T-cell (primary cell): Measurements from ENCODE around the gene PHRF1. TPM values are rescaled to one million over a fixed set of nuclear protein-coding genes. Genes with fewer than 3 reads are reported as not detected.

Source experiments
- ATAC-seq, 4 experiments: fragments of 200-7000 bp in 3 of 4; fragments of 150-1000 bp in 1 of 4; cut with Tn5 transposase; replicated peaks in 1 of 4; 1 replicate in 3 of 4; 2 replicates in 1 of 4; pipeline ENCODE4 v1.10.0; 2021; ENCODE audit warnings: moderate library complexity in 3 of 4, mild to moderate bottlenecking in 2 of 4, moderate number of reproducible peaks in 1 of 4
- CTCF ChIA-PET, 2 donors: fragments of 300-600 bp; sonication (Branson Sonifier 250); formaldehyde crosslinking; loops; one replicate each; lab custom pipeline; 2022; ENCODE audit warnings: antibody characterized with exemption in 2 of 2; lab: Charles Lee
- POLR2A ChIA-PET, 2 donors: fragments of 300-600 bp; sonication (Branson Sonifier 250); formaldehyde crosslinking; loops; one replicate each; lab custom pipeline; 2022; ENCODE audit warnings: antibody characterized with exemption in 2 of 2; lab: Charles Lee
- DNase-seq, 35 experiments: peaks; one replicate each; pipeline versions ENCODE4 v3.0.0 to v3.0.0-alpha.2; 2013 to 2023
- H3K27ac ChIP-seq: one replicate; pipeline ENCODE4 v1.5.1; 2013; ENCODE audit warnings: low read length
- H3K27me3 ChIP-seq, 2 experiments: replicated peaks in 1 of 2; 1 replicate in 1 of 2; 2 replicates in 1 of 2; pipeline versions ENCODE4 v1.6.1 to v1.7.0; 2013; ENCODE audit warnings: low read length in 1 of 2, mixed read lengths in 1 of 2; ENCODE audit not compliant: control insufficient read depth in 2 of 2, insufficient read depth in 2 of 2; ENCODE audit errors: extremely low read depth in 1 of 2
- H3K36me3 ChIP-seq, 2 donors: 1 replicate in 1 of 2; 2 replicates in 1 of 2; pipeline versions ENCODE4 v1.6.1 to v1.7.0; 2013; ENCODE audit warnings: low read length in 1 of 2; ENCODE audit not compliant: control insufficient read depth in 2 of 2, insufficient read depth in 1 of 2; ENCODE audit errors: extremely low read depth in 1 of 2
- H3K4me1 ChIP-seq, 2 experiments: 1 replicate in 1 of 2; 2 replicates in 1 of 2; pipeline versions ENCODE4 v1.6.1 to v1.7.0; 2013; ENCODE audit warnings: low read length in 2 of 2, mixed read lengths in 1 of 2; ENCODE audit not compliant: insufficient read depth in 2 of 2, control insufficient read depth in 1 of 2; ENCODE audit errors: extremely low read depth in 1 of 2
- H3K4me3 ChIP-seq, 2 donors: 1 replicate in 1 of 2; 2 replicates in 1 of 2; pipeline versions ENCODE4 v1.5.1 to v1.7.0; 2013; ENCODE audit warnings: mild to moderate bottlenecking in 2 of 2, low read length in 1 of 2, moderate library complexity in 1 of 2; ENCODE audit not compliant: control insufficient read depth in 1 of 2; ENCODE audit errors: extremely low read depth in 1 of 2
- H3K9me3 ChIP-seq: 2 replicates; pipeline ENCODE4 v1.7.0; 2013
- H3K27ac Mint-ChIP-seq, 2 donors: one replicate each; pipeline ENCODE4 v1.8.0; 2020 to 2021; ENCODE audit warnings: mild to moderate bottlenecking in 2 of 2, mixed read lengths in 2 of 2
- H3K27me3 Mint-ChIP-seq, 2 donors: one replicate each; pipeline ENCODE4 v1.8.0; 2021 to 2022; ENCODE audit warnings: mixed read lengths in 2 of 2
- H3K36me3 Mint-ChIP-seq: one replicate; pipeline ENCODE4 v1.8.0; 2021; ENCODE audit warnings: mixed read lengths
- H3K4me1 Mint-ChIP-seq, 3 donors: one replicate each; pipeline ENCODE4 v1.8.0; 2020 to 2022; ENCODE audit warnings: mixed read lengths in 3 of 3, mild to moderate bottlenecking in 1 of 3
- H3K4me3 Mint-ChIP-seq, 3 donors: one replicate each; pipeline ENCODE4 v1.8.0; 2020 to 2022; ENCODE audit warnings: mild to moderate bottlenecking in 3 of 3, mixed read lengths in 3 of 3, moderate library complexity in 3 of 3
- H3K9me3 Mint-ChIP-seq, 3 donors: one replicate each; pipeline ENCODE4 v1.8.0; 2020 to 2022; ENCODE audit warnings: mixed read lengths in 3 of 3
- WGBS: methylation state at CpG from one replicate; pipeline ENCODE4 v1.1.5; 2013; ENCODE audit warnings: missing lambda C conversion rate; ENCODE audit not compliant: insufficient coverage; 5-methylcytosine and 5-hydroxymethylcytosine counted together
- total RNA-seq, 35 experiments: library from RNA in 6 of 35; stranded (reverse) in 6 of 35; fragments of 120-200 nt in 1 of 35; gene quantifications; one replicate each; pipeline versions ENCODE4 v1.2.1 to v1.2.4 and lab custom pipeline; 2013 to 2026

PHRF1 gene
- total RNA-seq, 5 donors from 2014 or later (not counting 1 experiment from before 2014, with no cell fraction given) = 40.2 to 69.4 (median 66.3) TPM

DNA sequence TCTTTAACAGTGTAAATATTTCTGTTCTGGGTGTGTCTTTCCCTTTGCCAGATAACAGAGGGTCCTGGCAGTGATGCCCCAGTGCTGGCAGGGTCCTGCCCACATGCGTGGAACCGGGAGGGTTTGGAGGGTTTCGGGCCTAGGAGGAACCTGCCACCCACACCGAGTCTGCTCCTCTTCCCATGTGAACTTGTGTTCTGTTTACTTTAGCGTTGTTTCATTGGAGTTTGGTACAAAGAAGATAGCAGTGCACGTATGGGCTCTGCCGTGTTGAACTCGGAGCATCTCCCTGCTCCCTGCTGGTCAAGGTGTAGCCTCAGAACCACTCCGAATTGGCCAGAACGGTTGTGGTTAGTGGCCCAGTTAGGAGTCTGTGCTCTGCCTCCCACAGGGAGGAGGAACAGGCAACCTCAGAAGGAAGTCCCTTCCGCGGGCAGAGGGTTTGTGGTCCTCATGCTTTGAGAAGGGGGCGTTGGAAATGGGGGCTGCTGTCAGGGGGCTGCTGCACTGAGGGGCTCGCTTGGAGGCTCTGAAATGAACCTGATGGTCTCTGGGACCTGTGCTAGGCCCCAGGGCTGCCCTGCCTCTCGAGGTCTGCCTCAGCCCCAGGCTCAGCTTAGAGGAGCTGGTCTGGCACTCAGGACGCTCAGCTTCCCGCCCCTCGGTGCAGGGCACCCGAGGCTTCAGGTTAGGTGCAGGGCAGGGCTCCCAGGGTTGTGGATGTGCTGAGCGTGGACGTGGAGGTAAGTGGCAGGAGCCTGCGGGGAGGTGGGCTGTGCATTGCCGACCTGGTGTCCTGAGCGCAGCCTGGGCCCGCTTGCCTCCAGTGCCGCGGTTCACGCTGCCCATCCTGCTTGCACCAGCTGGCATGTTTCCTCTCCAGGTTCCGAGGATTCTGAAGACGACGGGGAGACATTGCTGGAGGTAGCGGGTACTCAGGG lies 10.4 kb downstream of the PHRF1 start:
- no peak overlapping the region for H3K4me3 Mint-ChIP-seq
- no peak for ATAC-seq
- DNase-seq = no peak

DNA sequence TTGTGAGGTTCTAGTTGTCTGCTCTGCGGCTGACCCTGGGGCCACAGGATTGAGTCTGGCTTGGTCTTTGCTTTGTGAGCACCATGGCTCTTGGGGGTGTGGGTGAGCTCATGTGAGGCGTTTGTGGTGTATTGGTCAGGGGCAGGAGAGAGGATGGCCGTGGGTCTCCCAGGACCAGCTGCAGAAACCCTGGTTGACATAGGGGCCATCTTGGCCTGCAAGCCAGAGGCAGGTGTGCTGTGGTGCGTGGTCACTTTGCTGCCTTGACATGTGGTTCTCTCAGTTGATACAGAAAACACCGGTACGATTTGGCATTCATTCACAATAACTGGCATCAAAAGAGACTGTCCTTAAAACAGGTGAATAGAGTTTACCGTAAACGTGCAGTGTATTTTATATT lies 11.3 kb downstream of the PHRF1 start:
- POLR2A ChIA-PET = interaction anchor here in 1 of 2 donors (0.6 kb wide), 1 partner anchor 28 kb away, joined by 4 read pairs; the partner anchor contains the start of gene IRF7
- peak in 1 of 4 experiments; percentile 4 for ATAC-seq
- Histone ChIP-seq H3K4me3 (no peak overlapping the region), H3K27ac (peak overlapping the region; percentile 68), H3K4me1 (peaks cover 5 to 32% of the 10 kb centered on the region in 2 experiments), H3K27me3 (no peaks in the 10 kb centered on the region), H3K9me3 (no peaks in the 10 kb centered on the region), H3K36me3 (peaks cover 14 to 66% of the 10 kb centered on the region in 2 donors)
- no peaks in the 10 kb centered on the region for H3K27me3 Mint-ChIP-seq
- H3K4me3 Mint-ChIP-seq = peak overlapping the region; percentile 69 to 80 (median 77)
- peak overlapping the region; percentile 99 for H3K27ac Mint-ChIP-seq
- no peaks in the 10 kb centered on the region for H3K9me3 Mint-ChIP-seq
- no peak for DNase-seq
- H3K4me1 Mint-ChIP-seq = peaks cover 28 to 34% (median 33%) of the 10 kb centered on the region in 3 donors
- 83% methylated on average over 4 of the region's 8 CpGs for WGBS
- CTCF ChIA-PET = interaction anchor here in 1 of 2 donors (2.3 kb wide), 1 partner anchor 33 kb away, joined by 9 read pairs; no protein-coding TSS in a partner anchor
- H3K36me3 Mint-ChIP-seq = peaks cover 29% of the 10 kb centered on the region

More for the DNA sequence above, 10.4 kb downstream of the PHRF1 start:
- ChIA-PET POLR2A (no interaction called here), CTCF (no interaction called here)
- WGBS = 93% methylated on average over 26 of the region's 32 CpGs
- Histone ChIP-seq H3K36me3 (peaks cover 13 to 66% of the 10 kb centered on the region in 2 donors), H3K27ac (peak overlapping the region; percentile 68), H3K4me1 (peaks cover 5 to 35% of the 10 kb centered on the region in 2 experiments), H3K4me3 (no peak overlapping the region), H3K9me3 (no peaks in the 10 kb centered on the region), H3K27me3 (no peaks in the 10 kb centered on the region)
- peaks cover 32 to 39% (median 36%) of the 10 kb centered on the region in 3 donors for H3K4me1 Mint-ChIP-seq
- H3K36me3 Mint-ChIP-seq = peaks cover 26% of the 10 kb centered on the region
- H3K27me3 Mint-ChIP-seq = no peaks in the 10 kb centered on the region
- no peaks in the 10 kb centered on the region for H3K9me3 Mint-ChIP-seq
- H3K27ac Mint-ChIP-seq = peak overlapping the region; percentile 99

GRCh38 chr11:587978-588380 lies 11.7 kb downstream of the PHRF1 start:
- POLR2A ChIA-PET = interaction anchor here (0.6 kb wide), 2 partner anchors 28 to 173 kb away, joined by 3 to 4 read pairs; partner anchors contain the start of gene IRF7 (in 1 of the 2)
- Mint-ChIP-seq H3K4me1 (peaks cover 28 to 34% (median 33%) of the 10 kb centered on the region in 3 donors), H3K36me3 (peaks cover 31% of the 10 kb centered on the region), H3K27ac (peak overlapping the region; percentile 99), H3K9me3 (no peaks in the 10 kb centered on the region), H3K4me3 (peak overlapping the region; percentile 69 to 80 (median 77)), H3K27me3 (no peaks in the 10 kb centered on the region)
- Histone ChIP-seq H3K4me3 (no peak overlapping the region), H3K27me3 (no peaks in the 10 kb centered on the region), H3K4me1 (peaks cover 5 to 32% of the 10 kb centered on the region in 2 experiments), H3K9me3 (no peaks in the 10 kb centered on the region), H3K27ac (peak overlapping the region; percentile 68), H3K36me3 (peaks cover 14 to 70% of the 10 kb centered on the region in 2 donors)
- 0% methylated on average over 4 of the region's 6 CpGs for WGBS
- CTCF ChIA-PET = interaction anchor here (0.7 to 2.3 kb wide), 2 partner anchors 33 to 41 kb away, joined by 3 to 9 read pairs; no protein-coding TSS in a partner anchor
- ATAC-seq = peak; percentile 92 to 98 (median 94)
- peak; percentile 43 to 89 (median 67) for DNase-seq

DNA sequence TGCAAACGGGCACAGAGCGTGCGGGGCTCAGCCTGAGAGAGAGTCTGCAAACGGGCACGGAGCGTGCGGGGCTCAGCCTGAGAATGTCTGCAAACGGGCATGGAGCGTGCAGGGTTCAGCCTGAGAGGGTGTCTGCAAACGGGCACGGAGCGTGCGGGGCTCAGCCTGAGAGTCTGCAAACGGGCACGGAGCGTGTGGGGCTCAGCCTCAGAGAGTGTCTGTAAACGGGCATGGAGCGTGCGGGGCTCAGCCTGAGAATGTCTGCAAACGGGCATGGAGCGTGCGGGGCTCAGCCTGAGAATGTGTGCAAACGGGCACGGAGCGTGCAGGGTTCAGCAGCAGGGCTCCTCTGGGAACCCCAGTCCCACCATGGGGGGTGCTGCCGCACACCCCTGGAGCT lies 13.5 kb downstream of the PHRF1 start:
- POLR2A ChIA-PET = no interaction called here
- peaks cover 22 to 73% of the 10 kb centered on the region in 2 donors for H3K36me3 ChIP-seq
- no peaks in the 10 kb centered on the region for H3K9me3 ChIP-seq
- H3K4me3 Mint-ChIP-seq = no peak overlapping the region
- ATAC-seq (no peak), DNase-seq (no peak)
- H3K4me1 ChIP-seq = peaks cover 5 to 32% of the 10 kb centered on the region in 2 experiments
- no peaks in the 10 kb centered on the region for H3K9me3 Mint-ChIP-seq
- H3K4me1 Mint-ChIP-seq = peaks cover 28 to 34% (median 30%) of the 10 kb centered on the region in 3 donors
- no peaks in the 10 kb centered on the region for H3K27me3 ChIP-seq
- CTCF ChIA-PET = interaction anchor here in 1 of 2 donors (2.3 kb wide), 1 partner anchor 35 kb away, joined by 9 read pairs; no protein-coding TSS in a partner anchor
- WGBS = 94% methylated on average over 26 of the region's 26 CpGs
- H3K27ac Mint-ChIP-seq = peak overlapping the region in 1 of 2 donors; percentile 55
- no peaks in the 10 kb centered on the region for H3K27me3 Mint-ChIP-seq
- H3K27ac ChIP-seq = no peak overlapping the region
- peaks cover 32% of the 10 kb centered on the region for H3K36me3 Mint-ChIP-seq
- H3K4me3 ChIP-seq = no peak overlapping the region

DNA sequence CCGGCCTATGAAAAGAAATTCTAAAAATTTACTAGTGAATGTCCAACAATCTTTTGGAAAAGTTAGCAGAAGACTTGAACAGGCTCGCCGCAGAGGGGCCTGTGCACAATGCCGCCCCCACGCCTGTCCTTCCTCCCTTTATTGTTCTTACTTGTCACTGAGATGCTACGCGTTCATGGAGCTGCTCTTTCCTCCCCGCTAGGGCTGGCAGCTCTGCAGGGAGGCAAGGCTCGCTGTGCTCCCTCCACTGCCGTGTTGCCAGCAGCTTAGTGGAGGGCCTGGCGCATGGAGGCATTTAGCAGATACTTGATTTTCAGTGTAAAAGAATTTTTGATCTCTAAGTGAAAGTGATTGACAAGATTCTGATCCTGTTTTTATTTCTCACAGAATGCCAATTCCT lies 14.7 kb downstream of the PHRF1 start:
- H3K36me3 ChIP-seq = peaks cover 26 to 78% of the 10 kb centered on the region in 2 donors
- H3K36me3 Mint-ChIP-seq = peaks cover 32% of the 10 kb centered on the region
- no peaks in the 10 kb centered on the region for H3K27me3 ChIP-seq
- DNase-seq = no peak
- H3K4me1 ChIP-seq = peaks cover 5 to 32% of the 10 kb centered on the region in 2 experiments
- H3K27ac Mint-ChIP-seq = peak overlapping the region in 1 of 2 donors; percentile 28
- H3K9me3 Mint-ChIP-seq = no peaks in the 10 kb centered on the region
- 82% methylated on average over 9 of the region's 11 CpGs for WGBS
- H3K4me1 Mint-ChIP-seq = peaks cover 31 to 34% (median 33%) of the 10 kb centered on the region in 3 donors
- no peak overlapping the region for H3K4me3 Mint-ChIP-seq
- ChIA-PET CTCF (interaction anchor here in 1 of 2 donors (0.7 kb wide), 1 partner anchor 13 kb away, joined by 3 read pairs; no protein-coding TSS in a partner anchor), POLR2A (no interaction called here)
- H3K4me3 ChIP-seq = no peak overlapping the region
- ATAC-seq = no peak
- H3K9me3 ChIP-seq = no peaks in the 10 kb centered on the region
- no peak overlapping the region for H3K27ac ChIP-seq
- H3K27me3 Mint-ChIP-seq = no peaks in the 10 kb centered on the region

GRCh38 chr11:592501-592900 lies 16.2 kb downstream of the PHRF1 start:
- ATAC-seq (no peak), DNase-seq (no peak)
- Mint-ChIP-seq H3K4me1 (peaks cover 19 to 27% (median 23%) of the 10 kb centered on the region in 3 donors), H3K4me3 (no peak overlapping the region), H3K27me3 (no peaks in the 10 kb centered on the region), H3K36me3 (peaks cover 31% of the 10 kb centered on the region), H3K27ac (no peak overlapping the region), H3K9me3 (no peaks in the 10 kb centered on the region)
- ChIA-PET CTCF (no interaction called here), POLR2A (no interaction called here)
- Histone ChIP-seq H3K4me3 (no peak overlapping the region), H3K9me3 (no peaks in the 10 kb centered on the region), H3K36me3 (peaks cover 30 to 75% of the 10 kb centered on the region in 2 donors), H3K27ac (no peak overlapping the region), H3K4me1 (peaks cover 3 to 25% of the 10 kb centered on the region in 2 experiments), H3K27me3 (no peaks in the 10 kb centered on the region)
- whole genome bisulfite sequencing = over 99% methylated on average over 19 of the region's 22 CpGs
